GM12891 (cell line): ENCODE measurements around the gene INTS2.
"Not testable (repeated sequence)": the region's sequence is repeated elsewhere in the genome, so short reads cannot be mapped to it uniquely, and the experiment has no call there.

ENCODE experiments used
- DNase-seq: peaks from one replicate; pipeline ENCODE4 v3.0.0; 2011; ENCODE audit warnings: low spot score; ENCODE audit not compliant: insufficient read length
- FAIRE-seq: peaks from 2 replicates; lab custom pipeline; 2011; peaks lifted over from hg19 to GRCh38; lab: Jason Lieb, UNC
- PAX5 ChIP-seq: IDR thresholded peaks from 2 replicates; pipeline ENCODE4 v1.6.1; 2011; ENCODE audit warnings: low read length, moderate library complexity, mild to moderate bottlenecking; ENCODE audit not compliant: insufficient read depth, severe bottlenecking
- POLR2A ChIP-seq: IDR thresholded peaks from 2 replicates; pipeline ENCODE4 v1.6.1; 2011; ENCODE audit warnings: low read depth, low read length, control low read depth
- POLR2AphosphoS5 ChIP-seq: IDR thresholded peaks from 2 replicates; pipeline ENCODE4 v1.6.1; 2011; ENCODE audit warnings: low read depth, low read length, control low read depth
- POU2F2 ChIP-seq: IDR thresholded peaks from 2 replicates; pipeline ENCODE4 v1.6.1; 2011; ENCODE audit warnings: low read depth, mild to moderate bottlenecking, control low read depth, low read length, moderate library complexity
- SPI1 ChIP-seq: IDR thresholded peaks from 2 replicates; pipeline ENCODE4 v1.6.1; 2011; ENCODE audit warnings: low read depth, low read length, control low read depth
- TAF1 ChIP-seq: IDR thresholded peaks from 2 replicates; pipeline ENCODE4 v1.6.1; 2011; ENCODE audit warnings: low read depth, low read length, control low read depth

INTS2 gene

DNA sequence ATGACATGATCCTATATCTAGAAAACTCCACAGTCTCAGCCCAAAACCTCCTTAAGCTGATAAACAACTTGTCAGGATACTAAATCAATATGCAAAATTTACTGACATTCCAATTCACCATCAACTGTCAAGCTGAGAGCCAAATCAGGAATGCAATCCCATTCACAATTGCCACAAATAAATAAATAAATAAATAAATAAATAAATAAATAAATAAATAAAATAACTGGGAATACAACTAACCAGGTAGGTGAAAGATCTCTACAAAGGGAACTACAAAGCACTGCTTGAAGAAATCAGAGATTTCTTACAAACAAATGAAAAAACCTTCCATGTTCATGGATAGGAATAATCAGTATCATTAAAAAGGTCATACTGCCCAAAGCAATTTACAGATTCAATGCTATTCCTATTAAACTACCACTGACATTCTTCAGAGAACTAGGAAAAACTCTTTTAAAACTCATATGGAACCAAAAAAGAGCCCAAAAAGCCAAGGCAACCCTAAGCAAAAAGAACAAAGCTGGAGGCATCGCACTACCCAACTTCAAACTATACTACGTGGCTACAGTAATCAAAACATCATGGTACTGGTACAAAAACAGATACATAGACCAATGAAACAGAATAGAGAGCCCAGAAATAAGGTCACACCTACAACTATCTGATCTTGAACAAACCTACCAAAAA lies 102.2 kb downstream of the INTS2 start:
- DNase-seq (no peak), FAIRE-seq (no peak)
- TF ChIP-seq POU2F2 (no peak), TAF1 (no peak), POLR2A (no peak), PAX5 (no peak), POLR2AphosphoS5 (no peak)

DNA sequence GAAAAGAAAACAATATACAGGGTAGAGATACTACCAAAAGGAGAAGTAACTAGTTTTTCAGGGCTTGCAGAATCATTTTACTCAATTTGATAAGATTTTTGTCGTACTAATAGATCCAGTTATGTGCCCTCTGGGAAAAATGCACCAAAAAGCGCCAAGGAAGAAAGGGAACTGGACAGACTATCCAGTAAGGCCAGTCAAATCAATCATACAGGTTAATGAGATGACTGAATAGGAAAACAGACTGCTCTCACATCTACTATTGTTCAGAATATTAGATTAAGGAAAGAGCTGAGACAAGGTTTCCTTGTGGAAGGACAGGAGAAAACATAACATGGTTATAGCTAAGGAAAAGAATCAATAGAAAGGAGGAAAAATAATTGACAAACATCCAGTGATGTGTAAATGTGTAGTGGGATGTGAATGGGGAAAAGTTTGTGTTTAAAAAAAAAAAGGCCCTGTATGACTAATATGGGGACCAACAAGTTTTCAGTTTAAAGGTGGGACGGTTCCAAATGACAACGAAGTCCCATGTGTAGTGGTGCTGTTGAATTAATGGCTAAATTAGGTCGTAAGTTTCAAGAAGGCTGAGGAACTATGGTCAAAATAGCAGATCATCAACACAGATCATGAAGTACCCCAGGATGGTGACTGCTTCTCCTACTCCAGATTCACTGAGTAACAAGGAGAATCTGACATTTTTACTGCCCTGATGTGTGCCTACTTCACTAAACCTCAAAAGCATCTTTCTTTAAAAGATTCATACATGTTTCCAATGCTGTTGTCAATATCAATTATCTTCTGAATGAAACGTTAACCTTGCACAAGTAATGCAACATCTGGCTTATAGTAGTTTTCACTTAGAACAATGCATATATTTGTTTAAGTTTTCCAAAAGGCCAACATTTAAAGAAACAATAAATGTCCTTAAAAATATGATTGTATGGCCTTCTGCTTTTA lies 105.2 kb downstream of the INTS2 start:
- DNase-seq, result no peak
- no peak for TF ChIP-seq TAF1
- no peak for TF ChIP-seq POLR2A
- TF ChIP-seq SPI1, result peak; percentile 48; the same call in 1 of the 2 replicates
- no peak for TF ChIP-seq POLR2AphosphoS5
- FAIRE-seq, result no peak

DNA sequence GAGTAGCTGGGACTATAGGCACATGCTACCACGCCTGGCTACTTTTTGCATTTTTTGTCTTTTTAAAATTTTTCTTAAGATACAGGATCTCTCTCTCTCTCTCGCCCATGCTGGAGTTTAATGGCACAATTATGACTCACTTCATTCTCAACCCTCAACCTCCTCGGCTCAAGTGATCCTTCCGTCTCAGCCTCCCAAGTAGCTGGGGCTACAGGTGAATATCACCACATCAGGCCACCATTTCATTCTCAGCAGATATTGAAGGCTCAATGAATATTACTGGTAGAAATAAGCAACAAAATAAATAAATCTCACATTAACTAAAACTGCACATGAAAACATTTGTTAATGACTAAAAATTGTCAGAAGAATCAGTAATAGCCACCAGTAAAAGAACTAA lies 106.1 kb downstream of the INTS2 start:
- TF ChIP-seq POLR2A, result no peak
- no peak for TF ChIP-seq POLR2AphosphoS5
- no peak for TF ChIP-seq SPI1
- no peak for TF ChIP-seq TAF1
- no peak for TF ChIP-seq PAX5
- TF ChIP-seq POU2F2, result no peak
- DNase-seq (no peak), FAIRE-seq (no peak)

DNA sequence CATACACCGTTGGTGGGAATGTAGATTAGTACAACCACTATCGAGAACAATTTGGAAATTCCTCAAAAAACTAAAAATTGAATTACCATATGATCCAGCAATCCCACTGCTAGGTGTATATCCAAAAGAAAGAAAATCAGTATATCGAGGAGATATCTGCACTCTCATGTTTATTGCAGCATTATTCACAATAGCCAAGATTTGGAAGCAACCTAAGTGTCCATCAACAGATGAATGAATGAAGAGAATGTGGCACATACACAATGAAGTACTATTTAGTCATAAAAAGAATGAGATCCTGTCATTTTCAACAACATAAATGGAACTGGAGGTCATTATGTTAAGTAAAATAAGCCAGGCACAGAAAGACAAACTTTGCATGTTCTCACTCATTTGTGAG lies 108.5 kb downstream of the INTS2 start:
- FAIRE-seq, DNase-seq: not testable (repeated sequence)

DNA sequence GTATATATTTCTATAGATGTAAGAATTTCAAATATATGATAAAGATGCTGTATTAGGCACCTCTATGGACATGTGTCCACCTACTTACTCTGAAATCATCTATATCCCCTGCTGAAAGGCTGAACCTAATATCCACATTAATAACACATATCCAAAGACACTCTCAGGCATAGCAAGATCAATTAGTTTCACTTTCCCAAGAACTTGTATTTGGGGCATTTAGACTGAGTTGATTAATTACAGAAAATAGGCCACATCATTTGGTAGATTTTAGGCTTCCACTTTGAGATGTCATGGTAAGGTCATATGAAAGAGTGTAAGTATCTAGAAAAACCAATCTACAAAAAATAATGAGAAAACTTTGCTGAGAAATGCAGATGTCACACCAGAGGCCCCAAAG lies 109.6 kb downstream of the INTS2 start:
- TF ChIP-seq TAF1, result no peak
- TF ChIP-seq POLR2AphosphoS5, result no peak
- FAIRE-seq, result no peak
- DNase-seq, result no peak

DNA sequence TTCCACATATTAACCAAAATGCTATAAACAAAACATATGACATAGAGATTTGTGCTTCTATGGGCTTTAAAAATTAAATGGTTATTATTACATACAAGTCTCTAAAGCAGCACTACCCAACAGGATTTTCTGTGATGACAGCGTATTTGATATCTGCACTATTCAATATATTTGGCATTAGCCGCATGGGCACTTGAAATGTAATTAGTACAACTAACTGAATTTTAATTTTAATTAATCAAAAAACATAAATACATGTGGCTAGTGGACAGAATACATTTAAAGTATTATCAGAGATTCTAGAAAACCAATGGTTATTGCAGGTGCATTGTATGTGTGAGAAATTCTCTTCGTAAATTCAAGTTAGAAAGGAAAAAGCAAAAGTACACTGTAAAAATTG lies 110.3 kb downstream of the INTS2 start:
- no peak for FAIRE-seq
- TF ChIP-seq PAX5, result no peak
- TF ChIP-seq POU2F2, result no peak
- no peak for TF ChIP-seq SPI1
- TF ChIP-seq POLR2AphosphoS5, result no peak
- no peak for TF ChIP-seq POLR2A
- no peak for TF ChIP-seq TAF1

DNA sequence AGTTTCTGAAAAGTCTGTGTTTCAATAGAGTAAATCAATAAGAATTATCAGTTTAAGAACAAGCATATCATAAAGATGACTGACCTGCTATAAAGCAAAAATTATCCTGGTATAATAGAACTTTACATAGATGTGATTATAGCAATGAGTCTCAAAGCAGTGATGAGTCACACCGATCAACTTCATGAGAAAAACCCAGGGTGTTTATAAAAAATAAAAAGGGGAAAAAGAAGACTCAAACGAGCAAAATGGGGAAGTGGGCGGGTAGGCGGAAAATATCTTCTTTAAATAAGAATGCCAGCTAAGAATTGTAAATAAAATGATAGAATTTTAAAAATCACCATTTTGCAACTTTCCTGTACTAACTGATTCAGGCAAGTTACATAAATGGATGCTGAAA lies 111.2 kb downstream of the INTS2 start:
- TF ChIP-seq SPI1 (peak; percentile 88), POLR2A (no peak)
- FAIRE-seq (no peak), DNase-seq (no peak)

More for the DNA sequence above, 110.3 kb downstream of the INTS2 start:
- DNase-seq, result no peak

DNA sequence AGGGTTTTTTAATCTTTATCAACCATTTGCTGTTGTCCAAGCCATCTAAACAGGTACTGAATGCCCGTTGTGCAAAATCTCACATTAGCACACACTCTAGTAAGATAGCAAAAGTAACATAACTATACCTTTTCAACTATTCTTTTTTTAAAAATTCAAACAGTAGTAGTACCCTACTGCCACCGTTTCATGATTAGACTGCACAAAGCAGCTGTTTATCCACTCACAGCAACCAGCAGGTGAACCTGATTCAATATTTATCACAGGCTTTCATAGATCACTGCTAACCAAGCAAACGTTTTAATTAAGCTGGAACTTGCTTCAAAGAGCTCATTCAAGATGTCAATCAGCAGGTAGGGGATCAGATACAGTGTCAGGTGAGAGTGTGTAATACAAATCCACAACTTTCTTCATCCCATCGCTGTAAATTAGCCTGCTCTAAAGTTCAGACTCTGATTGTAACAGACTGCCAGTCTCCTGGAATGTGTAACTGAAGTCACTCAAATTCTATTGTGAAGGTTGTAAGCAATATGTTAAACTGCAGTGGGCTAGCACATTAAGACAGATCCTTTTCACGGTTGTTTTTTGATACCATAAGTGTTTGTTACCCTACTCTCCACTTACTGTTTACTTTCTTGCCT lies 111.8 kb downstream of the INTS2 start:
- DNase-seq (no peak), FAIRE-seq (peak; percentile 73)
- no peak for TF ChIP-seq PAX5
- TF ChIP-seq TAF1, result no peak
- TF ChIP-seq POU2F2, result no peak
- no peak for TF ChIP-seq POLR2A
- TF ChIP-seq POLR2AphosphoS5, result no peak
- TF ChIP-seq SPI1, result no peak
